ENCODE data around the gene CSNK1D. TPM values are rescaled to one million over a fixed set of nuclear protein-coding genes. Genes with fewer than 3 reads are reported as not detected.
"Not testable (repeated sequence)": the region's sequence is repeated elsewhere in the genome, so short reads cannot be mapped to it uniquely, and the experiment has no call there.

Gene CSNK1D
- total RNA-seq, 1 experiment from 2014 or later = 104 TPM

DNA sequence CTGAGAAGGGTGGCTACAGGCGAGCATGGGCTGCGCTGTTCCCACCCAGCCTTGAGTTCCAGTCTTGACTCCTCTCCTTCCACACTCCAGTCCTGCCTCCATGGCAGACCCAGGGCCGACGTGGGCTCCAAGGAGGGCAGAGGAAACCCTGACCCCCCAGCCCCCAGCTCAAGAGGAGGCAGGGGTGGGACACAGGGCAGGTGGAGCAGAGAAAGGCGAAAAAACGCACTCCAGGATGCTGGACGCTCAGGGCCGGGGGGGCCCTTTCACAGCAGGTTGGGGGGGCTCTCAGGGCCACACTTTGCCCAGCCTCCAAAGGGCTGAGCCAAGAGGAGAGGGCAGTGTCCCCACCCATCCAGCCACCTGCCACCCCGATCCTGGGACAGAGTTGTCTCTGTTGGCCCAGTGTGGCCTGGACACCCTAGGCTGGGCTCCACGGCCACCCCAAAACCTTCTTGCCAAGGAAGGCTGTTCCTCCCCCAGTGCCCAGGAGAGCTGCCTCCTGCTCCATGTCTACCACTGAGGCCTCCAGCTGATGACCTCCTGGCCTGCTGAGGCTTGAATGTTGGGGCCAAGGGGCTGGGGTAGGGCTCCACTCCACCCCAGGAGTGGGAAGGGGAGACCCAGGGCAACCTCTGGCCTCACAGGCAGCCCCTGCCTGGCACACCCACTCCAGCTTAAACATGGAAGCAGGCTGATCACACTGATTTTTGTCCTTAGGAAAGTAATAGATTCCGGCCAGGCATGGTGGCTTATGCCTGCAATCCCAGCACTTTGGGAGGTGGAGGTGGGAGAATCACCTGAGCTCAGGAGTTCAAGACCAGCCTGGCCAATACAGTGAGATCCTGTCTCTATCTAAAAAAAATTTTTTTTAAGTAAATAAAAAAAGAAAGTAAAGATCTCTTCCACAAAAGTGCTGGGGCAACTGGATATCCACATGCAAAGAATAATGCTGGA is 53.5 kb downstream of the CSNK1D start:
- Histone ChIP-seq H3K36me3 (no peaks in the 10 kb centered on the region), H3K4me3 (no peak overlapping the region), H3K9me3 (no peaks in the 10 kb centered on the region), H3K27me3 (no peaks in the 10 kb centered on the region)
- DNase-seq = no peak

DNA sequence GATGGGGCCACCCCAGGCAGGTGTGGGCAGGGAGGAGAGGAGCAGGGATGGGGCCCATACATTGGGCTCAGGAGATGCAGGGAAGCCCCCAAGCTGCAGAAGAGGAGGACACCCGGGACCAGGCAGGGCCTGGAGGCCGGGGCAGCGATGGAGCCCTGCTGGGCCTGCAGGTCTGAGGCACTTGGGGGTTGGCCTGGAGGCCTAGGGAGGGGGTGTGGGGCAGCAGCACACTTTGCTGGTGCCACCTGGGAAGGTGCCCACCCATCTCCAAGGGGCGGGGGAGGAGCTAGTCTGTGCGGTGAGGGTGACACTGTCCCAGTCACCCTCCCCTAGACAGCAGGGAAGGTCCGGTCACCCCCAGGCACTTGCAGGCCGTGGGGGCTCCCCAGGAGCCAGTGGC is 54.4 kb downstream of the CSNK1D start:
- H3K27me3 ChIP-seq = no peaks in the 10 kb centered on the region
- no peak for DNase-seq
- H3K36me3 ChIP-seq = no peaks in the 10 kb centered on the region
- H3K4me3 ChIP-seq = no peak overlapping the region
- no peaks in the 10 kb centered on the region for H3K9me3 ChIP-seq

DNA sequence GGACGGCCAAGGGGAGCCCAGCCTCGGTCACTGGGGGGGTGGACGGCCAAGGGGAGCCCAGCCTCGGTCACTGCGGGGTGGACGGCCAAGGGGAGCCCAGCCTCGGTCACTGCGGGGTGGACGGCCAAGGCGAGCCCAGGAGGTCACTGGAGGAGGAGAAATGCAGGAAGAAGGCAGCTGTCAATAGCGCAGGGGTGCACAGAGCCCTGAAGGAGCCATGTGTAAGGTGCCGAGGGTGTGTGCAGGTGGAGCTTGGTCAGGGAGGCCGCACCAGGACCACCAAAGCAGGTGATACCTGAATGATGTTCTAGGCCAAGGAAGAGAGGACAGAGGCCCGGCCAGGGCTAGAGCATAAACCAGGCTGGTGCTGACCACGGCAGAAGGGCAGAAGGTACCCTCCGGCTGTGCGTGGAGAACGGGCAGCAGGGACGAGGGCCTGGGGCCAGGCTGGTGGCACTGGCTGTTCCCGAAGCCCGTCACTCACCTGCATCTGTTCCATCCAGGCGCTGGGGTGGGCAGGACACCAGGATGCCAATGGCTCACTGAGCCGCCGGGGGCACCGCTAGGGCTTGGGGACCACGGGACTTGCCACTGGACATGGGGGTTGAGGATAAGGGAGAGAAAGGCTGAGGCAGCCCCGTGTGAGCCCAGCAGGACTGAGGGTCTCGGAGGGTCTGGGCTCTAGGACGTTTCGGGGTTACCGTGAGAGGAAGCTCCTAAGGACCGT is 55.0 kb downstream of the CSNK1D start:
- Histone ChIP-seq H3K4me3 (no peak overlapping the region), H3K27me3 (no peaks in the 10 kb centered on the region)
- DNase-seq = no peak

DNA sequence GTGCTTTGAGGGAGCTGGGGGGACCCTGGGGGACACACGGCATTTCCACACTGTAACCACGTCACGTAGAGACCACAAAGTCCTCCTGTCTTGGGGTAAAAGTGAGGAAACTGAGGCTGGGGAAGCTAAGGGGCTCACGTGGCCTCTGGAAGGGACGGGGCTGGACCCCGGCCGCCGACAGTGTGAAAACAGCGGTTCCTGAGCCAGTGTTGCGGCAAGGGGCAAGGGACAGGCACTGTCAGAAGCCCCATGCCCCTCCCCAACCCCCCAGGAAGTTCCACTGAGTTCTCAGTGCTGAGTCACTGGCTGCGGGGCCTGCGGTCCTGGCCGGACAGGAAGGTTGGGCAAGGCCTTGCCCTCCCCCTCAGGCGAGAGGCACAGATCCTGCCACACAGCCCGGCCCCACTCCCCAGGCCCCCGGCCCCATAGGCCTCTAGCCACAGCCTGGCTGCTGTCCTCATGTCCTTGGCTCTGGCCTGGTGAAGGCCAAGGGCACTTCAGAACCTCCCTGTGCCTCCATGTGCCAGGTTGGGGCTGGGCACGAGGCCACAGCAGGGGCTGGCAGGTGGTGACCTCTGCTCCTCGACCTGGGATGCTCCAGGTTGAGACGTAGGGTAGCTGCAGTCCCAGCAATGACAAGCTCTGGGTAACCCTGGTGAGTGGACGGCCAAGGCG is 55.8 kb downstream of the CSNK1D start:
- Histone ChIP-seq H3K27me3 (no peaks in the 10 kb centered on the region), H3K4me3 (no peak overlapping the region), H3K36me3 (no peaks in the 10 kb centered on the region), H3K9me3 (no peaks in the 10 kb centered on the region)
- peak; percentile 99 for DNase-seq

More for the DNA sequence above, 55.0 kb downstream of the CSNK1D start:
- Histone ChIP-seq H3K9me3 (no peaks in the 10 kb centered on the region), H3K36me3 (no peaks in the 10 kb centered on the region)

DNA sequence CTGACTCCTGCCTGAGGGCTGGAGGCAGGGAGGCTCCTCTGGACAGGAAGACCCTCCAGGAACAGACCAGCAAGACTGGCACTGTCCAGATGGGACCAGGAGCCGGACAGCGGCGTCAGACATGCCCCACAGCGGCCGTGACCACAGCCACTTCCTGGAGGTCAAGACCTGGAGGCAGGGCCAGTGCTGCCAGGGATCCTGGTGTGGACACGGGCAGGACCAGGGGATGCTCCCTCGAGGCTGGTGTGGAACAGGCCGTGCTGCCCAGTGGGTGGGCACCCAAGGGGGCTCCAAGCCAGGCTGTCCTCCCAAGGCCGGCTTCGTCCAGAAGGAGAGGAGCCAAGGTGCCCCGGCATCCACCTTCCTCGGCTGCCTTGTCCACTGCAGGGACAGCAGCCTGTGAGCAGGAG is 56.4 kb downstream of the CSNK1D start:
- Histone ChIP-seq H3K36me3 (no peaks in the 10 kb centered on the region), H3K27me3 (no peaks in the 10 kb centered on the region), H3K9me3 (no peaks in the 10 kb centered on the region), H3K4me3 (no peak overlapping the region)
- DNase-seq = peak; percentile 85

DNA sequence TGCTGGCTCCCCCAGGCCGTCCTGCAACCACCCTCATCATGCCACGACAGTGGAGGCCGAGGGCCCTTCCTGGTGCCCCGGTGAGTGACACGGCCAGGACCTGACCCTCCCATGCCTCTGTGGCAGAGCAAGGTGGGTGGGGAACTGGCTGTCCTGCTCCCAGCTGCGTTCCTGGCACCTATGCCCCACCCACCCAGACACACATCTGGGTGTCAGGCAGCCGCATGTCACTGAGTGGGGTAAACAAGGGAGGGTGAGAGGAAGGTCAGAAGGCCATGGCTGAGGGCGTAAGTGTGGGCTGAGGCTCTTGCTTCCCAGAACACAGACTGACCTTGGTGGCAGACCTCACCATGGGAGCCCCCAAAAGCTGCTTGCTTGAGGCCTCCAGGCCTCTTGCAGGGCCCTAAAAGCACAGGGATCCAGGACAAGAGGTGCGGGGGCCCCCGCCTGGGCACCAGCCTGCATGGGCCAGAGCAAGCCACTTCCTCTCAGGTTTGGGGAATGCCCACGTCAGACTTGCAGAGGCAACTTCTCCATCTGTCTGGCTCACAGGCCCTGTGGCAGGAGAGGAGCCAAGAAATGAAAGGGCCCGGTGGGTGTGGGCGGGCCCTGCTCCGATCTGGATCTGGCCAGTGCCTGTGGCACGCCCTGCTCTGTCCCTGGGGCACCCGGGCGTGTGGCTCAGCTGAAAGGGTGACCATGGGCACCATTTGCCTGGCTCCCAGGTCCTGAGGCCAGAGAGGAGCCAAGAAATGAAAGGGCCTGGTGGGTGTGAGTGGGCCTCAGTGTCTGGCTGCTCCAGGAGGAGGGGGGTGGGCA is 57.0 kb downstream of the CSNK1D start:
- peak; percentile 99 for DNase-seq
- no peaks in the 10 kb centered on the region for H3K36me3 ChIP-seq
- H3K4me3 ChIP-seq = no peak overlapping the region
- no peaks in the 10 kb centered on the region for H3K27me3 ChIP-seq
- no peaks in the 10 kb centered on the region for H3K9me3 ChIP-seq

DNA sequence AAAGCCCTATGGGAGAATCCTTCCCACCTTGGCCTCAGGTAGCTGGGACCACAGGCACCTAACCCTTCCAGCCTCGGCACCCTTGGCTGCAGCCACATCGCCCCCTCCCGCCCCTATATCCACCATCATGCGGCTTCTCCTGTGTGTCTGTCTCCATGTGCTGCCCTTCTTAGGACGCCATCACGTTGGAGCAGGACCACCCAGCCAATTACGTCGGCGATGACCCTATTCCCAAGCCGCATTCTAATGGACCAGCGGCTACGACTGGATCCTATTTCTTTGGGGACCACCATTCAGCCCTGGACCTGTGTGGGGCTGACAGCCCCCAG is 57.6 kb downstream of the CSNK1D start:
- Histone ChIP-seq H3K9me3 (no peaks in the 10 kb centered on the region), H3K36me3 (no peaks in the 10 kb centered on the region), H3K27me3 (no peaks in the 10 kb centered on the region), H3K4me3 (no peak overlapping the region)
- no peak for DNase-seq

DNA sequence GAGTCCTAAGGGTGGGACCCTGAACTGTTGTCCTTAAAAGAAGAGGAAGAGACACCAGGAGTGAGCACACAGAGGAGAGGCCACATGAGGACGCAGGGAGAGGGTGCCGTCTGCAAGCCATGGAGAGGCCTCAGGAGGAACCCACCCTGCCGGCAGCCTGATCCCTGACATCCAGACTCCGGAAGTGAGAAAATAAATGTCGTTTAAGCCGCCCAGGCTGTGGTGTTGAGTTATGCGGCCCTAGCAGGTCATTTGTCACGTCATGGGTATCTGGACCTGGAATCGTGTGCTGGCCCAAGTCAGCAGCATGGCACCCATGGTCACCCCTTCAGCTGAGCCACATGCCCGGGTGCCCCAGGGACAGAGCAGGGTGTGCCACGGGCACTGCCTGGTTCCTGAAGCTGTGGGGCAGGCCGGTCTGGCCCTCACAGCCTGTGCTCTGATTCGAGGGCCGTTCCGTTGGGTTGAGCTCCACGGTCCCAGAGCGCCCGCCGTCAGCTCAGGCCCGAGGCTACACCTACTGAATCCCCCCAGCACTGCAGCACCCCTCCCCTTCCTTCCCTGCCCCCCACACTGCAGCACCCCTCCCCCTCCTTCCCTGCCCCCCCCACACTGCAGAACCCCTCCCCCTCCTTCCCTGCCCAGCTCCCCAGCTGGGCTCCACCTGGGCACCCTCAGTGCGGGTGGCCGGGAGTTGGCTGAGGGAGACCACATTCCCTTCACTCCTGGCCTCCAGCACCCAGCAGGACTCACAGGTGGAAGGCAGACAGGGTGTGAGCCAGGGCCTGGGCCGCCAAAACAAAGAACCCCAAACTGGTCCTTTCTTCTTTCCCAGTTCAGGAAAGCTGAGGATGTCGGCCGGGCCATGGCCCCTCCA is 58.2 kb downstream of the CSNK1D start:
- DNase-seq = no peak
- no peaks in the 10 kb centered on the region for H3K36me3 ChIP-seq

DNA sequence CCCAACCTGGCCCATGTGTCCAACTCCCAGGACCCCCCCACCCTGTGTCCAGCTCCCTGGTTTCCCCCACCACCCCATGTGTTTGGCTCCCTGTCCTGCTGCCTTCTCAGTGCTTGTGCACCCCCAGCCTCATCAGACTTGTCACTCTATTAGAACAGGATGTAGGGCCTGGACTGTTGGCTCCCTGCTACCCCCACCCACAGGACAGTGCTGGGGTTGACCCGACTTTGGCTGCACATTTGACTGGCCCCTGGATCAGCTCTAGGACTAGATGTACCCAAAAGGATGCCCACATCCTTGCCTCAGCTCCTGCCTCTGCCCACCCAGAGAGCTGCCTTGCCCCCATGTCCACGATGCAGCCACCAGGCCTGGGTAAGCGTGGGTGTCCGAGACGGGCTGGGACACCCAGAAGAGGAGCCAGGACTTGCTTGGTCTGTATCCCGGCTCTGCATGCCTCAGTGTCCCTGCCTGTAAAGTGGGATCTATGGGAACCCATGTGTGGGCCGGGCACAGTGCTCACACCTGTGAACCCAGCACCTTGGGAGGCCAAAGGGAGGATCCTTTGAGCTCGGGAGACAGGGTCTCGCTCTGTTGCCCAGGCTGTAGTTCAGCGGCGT is 59.4 kb downstream of the CSNK1D start:
- H3K9me3 ChIP-seq = no peaks in the 10 kb centered on the region
- no peaks in the 10 kb centered on the region for H3K36me3 ChIP-seq
- no peak overlapping the region for H3K4me3 ChIP-seq
- DNase-seq = no peak
- no peaks in the 10 kb centered on the region for H3K27me3 ChIP-seq

More for the DNA sequence above, 58.2 kb downstream of the CSNK1D start:
- H3K4me3 ChIP-seq = no peak overlapping the region
- H3K9me3 ChIP-seq = no peaks in the 10 kb centered on the region
- no peaks in the 10 kb centered on the region for H3K27me3 ChIP-seq

DNA sequence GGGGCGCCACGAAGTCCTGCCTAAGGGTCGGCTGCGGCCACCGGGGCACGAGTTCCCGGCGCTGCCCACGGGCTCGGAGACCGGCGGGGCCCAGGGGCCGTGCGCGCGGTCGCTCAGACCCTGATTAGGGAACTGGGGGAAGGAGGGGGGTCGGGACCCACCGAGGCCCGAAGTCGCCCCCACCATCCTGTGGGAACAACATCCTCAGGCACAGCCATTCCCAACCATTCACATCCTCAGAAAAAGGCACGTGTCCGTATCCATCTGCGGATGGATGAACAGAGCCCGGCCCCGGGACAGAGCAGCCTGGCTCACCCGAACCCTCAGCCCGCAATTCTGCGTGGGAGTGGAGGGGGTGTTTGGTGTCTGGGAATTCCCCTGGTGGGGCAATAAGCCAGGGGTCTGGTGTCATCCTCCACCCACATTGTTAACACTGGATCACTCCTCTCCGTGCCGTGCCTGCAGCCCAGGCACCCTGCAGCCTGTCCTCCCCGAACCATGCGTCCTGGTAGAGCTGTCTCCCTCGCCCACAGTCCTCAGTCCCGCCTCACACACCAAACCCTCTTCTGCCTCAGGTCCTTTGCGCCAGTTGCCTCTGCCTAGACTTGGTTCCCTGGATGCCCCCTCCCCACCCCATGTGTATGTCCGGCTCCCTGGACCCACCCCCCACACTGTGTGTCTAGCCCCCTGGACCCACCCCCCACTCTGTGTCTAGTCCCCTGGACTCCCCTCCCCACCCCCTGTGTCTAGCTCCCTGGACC is 60.1 kb downstream of the CSNK1D start:
- H3K9me3 ChIP-seq = no peaks in the 10 kb centered on the region
- DNase-seq = peak; percentile 92
- no peaks in the 10 kb centered on the region for H3K36me3 ChIP-seq
- H3K27me3 ChIP-seq = no peaks in the 10 kb centered on the region
- peak overlapping the region; percentile 91 for H3K4me3 ChIP-seq

DNA sequence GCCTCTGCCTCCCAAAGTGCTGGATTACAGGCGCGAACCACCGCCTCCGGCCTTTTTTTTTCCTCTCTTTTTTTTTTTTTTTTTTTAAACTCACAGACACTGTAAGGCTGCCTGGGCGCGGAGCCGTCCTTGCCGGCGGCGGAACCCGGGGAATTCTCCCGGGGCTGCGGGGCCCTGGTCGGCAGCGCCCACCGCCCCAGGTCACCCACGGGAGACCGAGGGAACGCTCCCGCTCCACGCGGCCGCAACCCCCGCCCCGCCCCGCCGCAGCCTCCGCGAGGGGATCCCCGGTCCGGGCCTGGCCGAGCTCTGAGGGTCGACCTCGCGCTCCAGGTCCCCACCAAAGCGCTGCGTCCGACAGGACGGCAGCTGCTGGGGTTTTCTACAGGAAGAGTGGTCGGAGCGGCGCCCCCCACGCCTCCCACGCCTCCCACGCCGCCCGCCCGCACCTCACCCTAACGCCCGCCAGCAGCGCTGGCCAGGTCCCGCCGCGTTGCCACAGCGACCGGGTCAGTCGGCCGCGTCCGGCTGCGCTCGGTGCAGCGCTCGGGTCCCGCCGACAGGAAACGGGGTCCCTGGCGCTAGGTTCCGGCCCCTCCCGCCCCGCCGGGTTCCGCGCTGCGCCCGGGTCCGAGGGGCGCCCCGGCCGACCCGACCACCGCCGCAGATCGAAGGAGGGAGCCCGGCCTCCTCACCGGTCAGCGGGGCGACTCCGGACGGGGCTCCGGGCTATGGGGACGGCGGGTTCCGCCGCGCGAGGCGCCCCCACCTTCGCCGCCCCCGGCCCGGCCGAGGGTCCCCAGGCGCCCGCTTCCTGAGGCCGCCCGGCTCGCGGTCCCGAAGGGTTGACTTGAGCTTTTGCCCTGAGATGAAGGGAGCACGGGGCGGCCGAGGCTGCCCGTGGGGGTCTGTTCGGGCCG is 60.9 kb downstream of the CSNK1D start, which contains the start of gene CCDC57:
TSS of gene CCDC57 (minus strand) at position 512 of the 920 bp plus-strand sequence. CDS start 10,898 bp downstream, outside the sequence.
- peak; percentile 89 for DNase-seq
- peak within 1 kb of the TSS; percentile 91 for H3K4me3 ChIP-seq
- H3K9me3 ChIP-seq = no peaks in the 10 kb centered on the region
- H3K27me3 ChIP-seq = no peaks in the 10 kb centered on the region
- no peaks in the 10 kb centered on the region for H3K36me3 ChIP-seq

DNA sequence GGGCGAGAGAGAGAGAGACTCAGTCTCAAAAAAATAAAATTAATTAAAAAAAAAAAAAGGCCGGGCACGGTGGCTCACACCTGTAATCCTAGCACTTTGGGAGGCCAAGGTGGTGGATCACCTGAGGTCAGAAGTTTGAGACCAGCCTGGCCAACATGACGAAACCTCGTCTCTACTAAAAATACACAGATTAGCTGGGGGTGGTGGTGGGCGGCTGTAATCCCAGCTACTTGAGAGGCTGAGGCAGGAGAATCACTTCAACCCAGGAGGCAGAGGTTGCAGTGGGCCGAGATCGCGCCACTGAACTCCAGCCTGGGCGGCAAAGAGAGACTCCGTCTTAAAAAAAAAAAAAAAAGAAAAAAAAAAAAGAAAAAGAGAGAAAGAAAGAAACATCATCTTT is 62.8 kb downstream of the CSNK1D start:
- not testable (repeated sequence) for H3K4me3 ChIP-seq, H3K27me3 ChIP-seq, DNase-seq, H3K36me3 ChIP-seq, H3K9me3 ChIP-seq

DNA sequence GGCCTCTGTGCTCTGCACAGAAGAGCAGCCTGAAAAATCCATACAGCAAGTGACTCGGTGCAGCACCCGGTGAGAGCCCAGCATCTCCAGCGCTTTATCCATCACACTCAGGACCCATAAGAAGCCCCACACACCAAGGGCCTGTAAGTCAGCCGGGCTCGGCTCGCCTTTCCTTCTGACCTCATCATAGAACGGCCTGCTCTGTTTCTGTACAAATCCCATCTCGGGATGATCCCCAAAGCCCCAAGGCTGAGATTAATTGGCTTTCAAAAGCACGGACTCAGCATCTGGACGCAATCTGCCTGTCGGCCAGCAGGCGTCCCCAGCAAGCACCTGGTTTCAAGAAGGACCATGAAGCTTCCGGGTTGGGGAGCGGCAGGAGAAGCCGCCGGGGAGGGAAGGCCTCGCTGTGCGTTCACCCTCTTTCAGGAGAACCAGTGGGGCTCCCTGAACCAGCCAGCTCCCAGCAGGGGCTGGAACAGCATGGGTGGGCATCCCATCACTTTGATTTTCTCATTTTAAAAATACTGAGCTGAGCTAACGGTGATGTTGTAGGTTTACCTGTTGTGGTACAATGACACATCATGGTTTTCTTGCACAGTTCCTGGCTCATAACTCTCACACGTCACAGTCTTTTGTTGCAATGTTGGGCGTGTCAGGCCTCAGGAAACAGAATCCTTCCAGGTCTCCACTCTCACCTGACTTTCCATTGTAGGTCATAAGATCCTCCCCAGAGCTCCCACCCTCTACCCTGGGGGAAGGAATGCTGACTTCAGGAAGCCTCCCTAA is 67.6 kb downstream of the CSNK1D start:
- peaks cover 4% of the 10 kb centered on the region for H3K36me3 ChIP-seq
- DNase-seq = peak; percentile 87
- no peaks in the 10 kb centered on the region for H3K27me3 ChIP-seq
- no peaks in the 10 kb centered on the region for H3K9me3 ChIP-seq
- H3K4me3 ChIP-seq = no peak overlapping the region
